GM19193 (cell line): ENCODE measurements around the gene HGS.

ENCODE experiments used
- POLR2A ChIP-seq: IDR thresholded peaks from 4 replicates; pipeline ENCODE4 v1.6.1; 2011; ENCODE audit not compliant: insufficient read depth, insufficient read length; ENCODE audit errors: extremely low read depth

HGS gene

DNA sequence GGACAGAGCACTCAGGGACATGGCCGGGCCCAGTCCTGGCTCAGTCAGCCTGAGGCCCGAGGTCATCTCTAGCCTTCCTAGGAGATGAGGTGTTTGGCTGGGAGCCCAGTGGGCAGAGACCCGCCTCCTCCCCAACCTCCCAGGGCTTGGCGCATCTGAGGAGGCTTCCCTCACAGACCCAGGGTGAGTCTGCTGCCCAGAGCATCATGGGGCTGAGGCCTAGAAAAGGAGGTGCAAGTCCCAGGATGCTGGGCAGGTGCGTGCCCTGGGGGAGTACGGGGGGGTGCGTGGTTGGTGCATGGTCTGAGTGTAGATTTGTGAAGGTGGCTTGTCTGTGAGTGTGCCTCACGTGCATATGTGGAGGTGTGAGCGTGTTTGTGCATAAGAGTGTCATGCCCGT, 32.1 kb upstream of the HGS start:
- no peak for TF ChIP-seq POLR2A

DNA sequence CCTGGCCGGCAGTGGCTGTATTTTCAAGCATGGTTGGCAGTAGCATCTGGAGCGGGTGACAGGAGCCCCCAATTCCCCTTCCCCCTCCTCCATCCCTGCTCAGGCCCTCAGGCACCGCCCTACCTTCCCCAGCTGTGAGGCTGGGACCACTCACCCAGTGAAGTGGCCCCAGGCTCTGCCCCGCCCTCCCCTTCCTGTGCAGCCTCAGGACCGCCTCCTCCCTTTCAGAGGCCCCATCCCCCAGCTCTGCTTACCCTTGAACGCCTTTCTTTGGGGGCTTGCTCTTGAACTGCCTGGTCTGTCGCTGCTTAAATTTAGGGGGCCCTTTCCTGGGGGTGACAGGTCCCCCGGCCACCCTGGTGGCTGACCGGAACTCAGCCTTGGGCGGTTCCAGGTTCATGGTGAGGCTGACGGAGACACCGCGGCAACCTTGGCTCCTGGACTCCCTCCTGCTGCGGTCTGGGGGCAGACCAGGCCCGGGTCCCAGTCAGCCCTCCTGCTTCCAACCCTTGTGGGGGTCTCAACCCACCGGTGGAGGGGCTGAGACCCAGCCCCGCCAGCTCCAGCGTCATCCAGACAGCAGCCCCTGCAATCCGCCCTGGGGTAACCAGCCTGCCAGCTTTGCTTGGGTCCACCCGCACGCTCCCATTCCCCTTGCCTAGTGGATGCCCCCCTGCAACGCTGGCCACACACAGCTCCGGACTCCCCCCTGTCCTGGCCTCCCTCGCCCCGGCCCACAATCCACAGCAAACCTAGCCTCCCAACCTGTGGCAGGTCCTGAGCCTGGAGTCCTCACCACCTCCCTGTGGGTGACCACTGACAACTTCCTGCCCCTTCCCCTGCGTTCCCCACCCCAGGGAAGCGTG, 30.7 kb upstream of the HGS start:
- no peak for TF ChIP-seq POLR2A

DNA sequence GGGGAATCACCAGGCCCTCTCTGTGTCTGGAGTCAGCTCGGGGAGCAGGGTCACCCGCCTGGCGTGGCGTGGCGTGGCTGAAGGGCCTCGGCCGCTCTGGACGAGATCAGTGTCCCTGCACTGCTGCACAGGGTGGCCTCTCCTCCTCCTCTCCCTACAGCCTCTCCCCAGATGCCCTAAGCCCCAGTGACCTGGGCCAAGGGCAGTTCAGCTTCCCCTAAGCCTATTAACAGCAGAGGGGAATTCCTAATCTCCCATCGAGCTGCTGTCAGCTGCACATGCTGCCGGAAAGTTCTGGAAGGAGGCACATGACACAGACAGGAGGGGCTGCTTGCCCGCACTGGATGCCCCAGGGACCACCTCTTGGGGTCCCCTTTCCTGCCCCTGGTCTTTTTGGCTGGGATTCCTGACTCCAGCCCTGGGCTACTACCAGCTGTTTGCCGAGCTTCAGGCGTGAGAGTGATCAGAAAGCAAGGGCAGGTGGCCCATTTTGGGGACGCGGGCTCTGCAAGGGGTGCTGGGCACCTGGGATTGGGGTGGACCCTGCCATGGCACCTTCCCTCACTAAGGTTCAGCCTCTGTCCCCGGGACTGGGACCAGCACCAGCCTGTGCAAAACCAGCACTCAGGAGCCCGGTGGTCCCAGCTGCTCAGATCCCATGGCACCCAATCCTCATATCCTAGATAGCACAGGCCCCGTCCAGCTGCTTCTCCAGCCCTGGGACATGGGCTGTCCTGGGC, 28.3 kb upstream of the HGS start:
- no peak for TF ChIP-seq POLR2A

DNA sequence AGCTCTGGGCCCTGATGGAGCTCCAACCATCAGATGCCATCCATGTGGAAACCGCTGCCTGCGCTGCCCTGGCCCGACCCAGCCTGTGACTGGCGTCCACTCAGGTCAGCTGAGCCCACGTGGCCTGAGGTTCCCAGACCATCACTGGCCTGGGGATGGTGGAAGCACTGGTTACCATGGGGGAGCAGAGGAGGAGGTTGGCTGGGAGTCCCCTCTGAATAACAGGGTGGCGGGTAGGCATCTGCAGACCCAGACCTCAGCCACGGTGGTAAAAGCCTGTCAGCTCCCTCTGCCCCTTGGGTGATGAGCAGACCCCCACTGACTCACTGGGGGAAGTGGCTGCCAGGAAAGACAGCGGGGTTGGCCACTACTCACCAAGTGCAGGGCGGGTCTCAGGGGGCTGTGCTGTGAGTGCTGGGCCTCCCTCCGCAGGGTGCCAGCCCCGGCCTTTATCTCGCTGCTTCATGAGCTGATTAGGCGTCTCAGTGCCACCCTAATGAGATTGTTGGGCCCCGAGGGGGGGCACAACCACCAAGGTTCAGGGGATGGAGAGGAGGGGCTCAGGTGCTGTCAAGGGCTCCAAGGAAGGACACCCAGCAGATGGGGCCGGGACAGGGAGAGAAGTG, 27.6 kb upstream of the HGS start, which contains the start of gene PDE6G:
TSS of gene PDE6G (minus strand) at position 425 of the 626 bp plus-strand sequence. CDS start 3,237 bp downstream, outside the sequence.
- TF ChIP-seq POLR2A, result no peak

DNA sequence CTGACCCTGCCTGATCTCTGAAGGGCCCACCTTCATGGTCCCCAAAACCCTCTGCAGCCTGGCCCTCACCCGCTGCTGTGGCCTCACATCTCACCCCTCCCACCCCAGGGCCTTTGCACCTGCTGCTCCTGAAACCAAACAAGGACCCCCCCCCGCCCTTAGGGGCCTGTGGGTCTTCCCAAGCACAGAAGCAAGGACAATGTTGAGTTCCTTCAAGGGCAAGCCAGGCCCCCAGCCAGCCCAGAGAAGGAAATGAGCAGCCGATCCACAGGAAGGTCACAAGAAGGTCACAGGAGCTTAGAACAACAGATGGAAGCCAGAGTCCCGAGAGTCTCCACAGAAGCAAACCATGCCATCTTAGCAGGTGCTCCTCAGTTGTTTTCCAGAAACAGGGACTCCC, 27.0 kb upstream of the HGS start:
- TF ChIP-seq POLR2A, result no peak

DNA sequence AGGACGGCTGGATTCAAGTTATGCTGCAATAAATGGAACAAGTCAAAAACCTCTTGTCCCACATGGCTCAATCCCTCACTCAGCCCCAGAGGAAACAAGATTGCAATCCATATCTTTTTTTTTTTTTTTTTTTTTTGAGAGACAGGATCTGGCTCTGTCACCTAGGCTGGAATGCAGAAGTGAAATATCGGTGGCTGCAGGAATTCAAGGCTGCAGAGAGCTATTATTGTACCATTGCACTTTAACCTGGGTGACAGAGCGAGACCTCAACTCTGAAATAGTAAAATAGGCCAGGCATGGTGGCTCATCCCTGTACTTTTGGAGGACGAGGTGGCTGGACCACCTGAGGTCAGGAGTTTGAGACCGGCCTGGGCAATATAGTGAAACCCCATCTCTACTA, 24.8 kb upstream of the HGS start:
- TF ChIP-seq POLR2A, result no peak

DNA sequence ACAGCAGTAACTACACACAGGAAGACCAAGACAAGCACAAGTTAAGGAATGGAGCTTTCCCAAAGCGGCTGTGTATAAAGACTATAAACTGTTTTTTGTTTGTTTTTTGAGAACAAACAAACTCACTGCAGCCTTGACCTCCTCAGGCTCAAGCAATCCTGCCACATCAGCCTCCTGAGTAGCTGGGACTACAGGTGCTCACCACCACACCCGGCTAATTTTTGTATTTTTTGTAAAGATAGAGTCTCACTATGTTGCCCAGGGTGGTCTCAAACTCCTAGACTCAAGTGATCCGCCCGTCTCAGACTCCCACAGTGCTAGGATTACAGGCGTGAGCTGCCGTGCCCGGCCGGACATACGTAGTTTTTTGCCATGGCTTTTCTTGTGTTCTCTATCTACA, 23.4 kb upstream of the HGS start:
- TF ChIP-seq POLR2A, result no peak

DNA sequence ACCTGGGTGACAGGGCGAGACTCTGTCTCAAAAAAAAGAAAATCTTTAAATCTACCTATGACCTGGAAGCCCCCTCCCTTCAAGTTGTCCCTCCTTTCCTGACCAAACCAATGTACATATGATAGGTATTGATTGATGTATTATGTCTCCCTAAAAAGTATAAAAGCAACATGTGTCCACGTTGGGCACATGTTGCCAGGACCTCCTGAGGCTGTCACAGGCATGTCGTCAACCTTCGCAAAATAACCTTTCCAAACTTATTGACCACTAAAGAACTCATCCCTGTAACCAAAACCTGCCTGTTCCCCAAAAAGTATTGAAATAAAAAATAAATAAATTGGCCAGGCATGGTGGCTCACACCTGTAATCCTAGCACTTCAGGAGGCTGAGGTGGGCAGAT, 21.8 kb upstream of the HGS start:
- no peak for TF ChIP-seq POLR2A

DNA sequence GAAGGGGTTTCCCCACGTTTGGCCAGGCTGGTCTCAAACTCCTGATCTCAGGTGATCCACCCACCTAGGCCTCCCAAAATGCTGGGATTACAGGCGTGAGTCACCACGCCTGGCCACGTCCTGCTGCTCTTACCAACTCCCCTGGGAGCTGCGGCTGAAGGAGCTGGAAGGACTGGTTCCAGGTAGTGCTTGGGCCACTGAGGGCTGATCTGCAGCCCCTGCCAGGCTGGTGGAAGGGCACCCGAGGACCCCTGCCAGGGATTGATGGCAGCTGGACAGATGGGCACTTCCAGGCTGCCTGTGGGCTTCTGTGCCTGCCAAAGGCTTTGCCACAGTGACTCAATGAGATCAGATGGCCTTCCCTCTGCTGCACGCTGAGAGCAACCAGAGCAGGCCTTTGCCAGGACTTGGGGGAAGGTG, 19.8 kb upstream of the HGS start:
- TF ChIP-seq POLR2A, result no peak

DNA sequence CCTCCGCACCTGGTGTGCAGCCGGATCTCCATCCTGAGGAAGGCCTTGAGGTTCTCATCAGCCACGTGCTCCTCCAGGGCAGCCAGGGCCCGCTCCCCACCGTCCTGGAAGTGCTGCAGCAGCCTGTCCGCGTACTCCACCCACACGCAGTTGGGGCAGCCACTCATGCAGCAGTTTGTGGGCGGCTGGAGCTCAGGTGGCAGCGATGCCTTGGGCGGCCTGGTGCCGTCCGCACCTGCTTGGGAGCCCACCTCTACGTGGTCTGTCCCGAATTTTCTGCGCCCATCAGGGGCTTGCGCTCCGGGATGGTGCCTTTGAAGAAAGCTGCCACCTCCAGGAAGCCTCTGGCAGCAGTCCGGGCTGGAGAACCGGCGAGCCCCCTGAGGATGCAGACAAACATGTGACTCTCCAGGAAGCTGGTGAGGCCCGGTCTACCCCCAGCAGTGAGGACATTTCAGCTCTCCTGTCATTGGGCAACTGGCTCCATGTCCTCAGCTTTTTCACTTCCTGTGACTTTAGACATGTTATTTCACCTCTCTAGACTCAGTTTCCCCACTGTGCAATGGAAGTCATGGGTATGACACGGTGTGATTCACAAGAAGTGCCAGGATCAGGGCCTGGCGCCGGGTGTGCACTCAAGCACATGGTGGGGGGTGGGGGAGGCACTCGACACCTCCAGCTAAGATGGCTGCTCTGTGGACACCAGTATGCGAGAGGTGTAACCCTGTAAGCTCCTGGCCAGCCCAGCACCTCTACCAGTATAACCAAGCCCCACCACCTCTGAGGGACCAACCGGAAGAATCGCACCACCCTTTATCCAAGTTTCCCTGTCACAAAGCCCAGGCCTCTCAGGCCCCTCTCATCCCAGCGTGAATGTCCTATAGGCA, 18.4 kb upstream of the HGS start:
- peak; percentile 44 for TF ChIP-seq POLR2A

DNA sequence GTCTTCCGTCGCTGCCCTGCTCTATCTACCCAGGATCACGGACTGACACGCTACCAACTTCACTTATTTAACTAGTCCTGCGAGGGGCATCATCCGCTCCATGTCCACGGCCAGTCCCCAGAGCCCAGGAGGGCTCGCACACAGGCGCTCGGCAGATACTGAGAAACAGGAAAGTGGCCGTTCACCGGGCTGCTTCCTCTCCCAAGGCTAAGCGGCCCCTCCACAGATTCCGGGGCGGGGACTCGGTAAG, 17.8 kb upstream of the HGS start:
- TF ChIP-seq POLR2A, result no peak

DNA sequence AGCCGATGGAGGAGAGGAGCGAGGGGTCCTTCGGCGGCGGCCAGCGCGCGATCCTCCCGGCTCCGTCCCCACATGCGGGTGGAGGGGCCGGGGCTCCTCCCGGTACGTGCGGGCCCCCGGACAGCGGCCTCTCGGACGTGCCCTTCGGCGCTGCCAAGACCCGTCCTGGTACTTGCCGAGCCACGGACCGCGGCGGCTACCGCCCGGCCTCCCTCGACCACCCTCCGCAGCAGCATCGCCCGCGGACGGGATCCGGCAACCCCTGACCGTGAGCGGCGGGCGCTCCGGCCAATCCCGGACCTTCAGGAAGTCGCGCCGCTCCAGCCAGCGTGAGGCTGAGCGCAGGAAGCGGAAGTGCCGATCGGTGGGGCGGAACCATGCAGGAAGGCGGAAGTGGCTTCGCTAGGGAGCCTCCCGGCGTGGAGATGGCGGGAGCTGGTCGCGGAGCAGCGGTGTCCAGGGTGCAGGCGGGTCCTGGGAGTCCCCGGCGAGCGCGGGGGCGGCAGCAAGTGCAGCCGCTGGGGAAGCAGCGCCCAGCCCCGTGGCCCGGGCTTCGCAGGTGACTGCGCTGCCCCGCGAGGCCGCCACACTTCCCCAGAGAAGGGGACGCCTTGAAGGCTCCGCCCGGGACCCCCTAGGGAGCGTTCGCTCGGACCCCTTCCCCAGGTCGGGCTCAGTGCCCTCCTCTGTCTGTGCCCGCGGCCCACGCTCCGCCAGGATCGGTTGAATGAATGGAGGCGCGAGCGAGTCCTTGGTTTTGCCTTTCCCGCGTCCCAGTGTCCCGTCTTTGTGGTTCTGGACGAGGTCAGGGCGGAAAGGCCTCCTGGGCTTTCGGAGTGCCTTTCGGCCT, 17.2 kb upstream of the HGS start, which contains the start of the genes CCDC137 and OXLD1:
TSS of gene CCDC137 (plus strand) at position 396 of the 850 bp plus-strand sequence. CDS start at position 426, 30 bp downstream.
TSS of gene OXLD1 (minus strand) at position 264 of the 850 bp plus-strand sequence. CDS start at position 236, 28 bp downstream.
- TF ChIP-seq POLR2A, result peak; percentile 98

DNA sequence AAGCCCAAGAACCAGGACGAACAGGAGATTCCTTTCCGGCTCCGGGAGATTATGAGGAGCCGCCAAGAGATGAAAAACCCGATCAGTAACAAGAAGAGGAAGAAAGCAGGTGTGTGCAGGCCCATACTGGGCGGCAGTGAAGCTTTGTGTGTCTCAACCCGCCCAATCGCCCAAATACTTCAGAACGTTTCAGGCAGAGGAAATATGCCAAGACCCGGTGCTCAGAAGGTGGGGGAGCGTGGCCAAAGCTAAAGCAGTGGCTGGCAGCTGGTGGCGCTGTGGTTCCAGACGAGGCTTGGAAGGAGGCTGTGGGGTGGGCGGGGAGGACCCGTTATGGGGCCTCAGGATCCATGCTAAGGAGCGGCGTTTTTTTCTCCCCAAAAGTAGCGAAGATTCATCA, 16.1 kb upstream of the HGS start:
- TF ChIP-seq POLR2A, result no peak

DNA sequence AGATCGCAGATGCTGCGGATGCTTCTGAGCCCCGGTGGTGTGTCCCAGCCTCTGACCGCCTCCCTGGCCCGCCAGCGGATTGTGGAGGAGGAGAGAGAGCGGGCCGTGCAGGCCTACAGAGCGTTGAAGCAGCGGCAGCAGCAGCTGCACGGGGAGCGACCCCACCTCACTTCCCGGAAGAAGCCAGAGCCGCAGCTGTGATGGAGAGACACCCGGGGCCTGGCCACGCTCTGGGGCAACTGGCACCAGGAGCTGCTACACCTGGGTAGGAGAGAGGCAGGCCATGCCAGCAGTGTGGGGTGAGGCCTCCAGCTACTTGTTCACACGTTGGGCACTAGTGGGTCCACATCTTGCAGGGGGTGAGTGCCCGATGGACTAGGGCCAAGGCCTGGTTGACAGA, 11.3 kb upstream of the HGS start:
- TF ChIP-seq POLR2A, result no peak

DNA sequence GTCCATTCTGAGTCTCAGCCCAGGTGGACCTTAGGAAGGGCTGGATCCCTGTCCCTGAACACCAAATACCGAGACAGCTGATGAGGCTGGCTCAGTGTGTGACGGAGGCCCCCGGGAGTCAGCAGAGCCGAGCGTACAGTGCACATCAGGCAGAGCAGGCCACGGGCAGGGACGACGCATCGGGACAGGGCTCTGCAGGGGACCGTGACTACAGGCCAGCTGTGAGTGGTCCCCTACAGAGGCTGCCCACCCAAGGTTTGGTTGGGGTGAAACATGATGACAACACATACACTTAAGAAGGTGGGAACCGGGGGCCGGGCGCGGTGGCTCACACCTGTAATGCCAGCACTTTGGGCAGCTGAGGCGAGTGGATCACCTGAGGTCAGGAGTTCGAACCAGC, 10.9 kb upstream of the HGS start:
- no peak for TF ChIP-seq POLR2A
